Smooth muscle cell (in vitro differentiated cells): ENCODE results near the gene EGR2. TPM values are rescaled to one million over a fixed set of nuclear protein-coding genes. Genes with fewer than 3 reads are reported as not detected.

Experiments
- DNase-seq: peaks from one replicate; lab custom pipeline; 2025; ENCODE audit not compliant: unreplicated experiment; lab: John Stamatoyannopoulos, UW
- H2AFZ ChIP-seq: fragments of 200-600 bp; sonication (generic); 2 replicates; pipeline ENCODE4 v1.6.0; 2016; ENCODE audit warnings: antibody characterized with exemption, low read depth, mild to moderate bottlenecking
- H3F3A ChIP-seq: fragments of 200-600 bp; sonication (generic); 2 replicates; pipeline ENCODE4 v1.6.0; 2017; ENCODE audit warnings: antibody characterized with exemption, low read depth
- H3K27ac ChIP-seq: fragments of 200-600 bp; sonication (generic); 2 replicates; pipeline ENCODE4 v1.5.1; 2016; ENCODE audit warnings: low read depth, mild to moderate bottlenecking
- H3K27me3 ChIP-seq: fragments of 200-600 bp; sonication (generic); 2 replicates; pipeline ENCODE4 v1.6.1; 2016; ENCODE audit warnings: low read depth, mild to moderate bottlenecking
- H3K36me3 ChIP-seq: fragments of 200-600 bp; sonication (generic); 2 replicates; pipeline ENCODE4 v1.5.1; 2016; ENCODE audit warnings: low read depth
- H3K4me1 ChIP-seq: fragments of 200-600 bp; sonication (generic); 2 replicates; pipeline ENCODE4 v1.5.1; 2016; ENCODE audit warnings: low read depth
- H3K4me2 ChIP-seq: fragments of 200-600 bp; sonication (generic); 2 replicates; pipeline ENCODE4 v1.6.0; 2016; ENCODE audit warnings: mild to moderate bottlenecking
- H3K4me3 ChIP-seq: fragments of 200-600 bp; sonication (generic); 2 replicates; pipeline ENCODE4 v1.5.1; 2016; ENCODE audit warnings: mild to moderate bottlenecking
- H3K79me2 ChIP-seq: fragments of 200-600 bp; sonication (generic); 2 replicates; pipeline ENCODE4 v1.6.0; 2016; ENCODE audit warnings: low read depth, mild to moderate bottlenecking
- H3K9ac ChIP-seq: fragments of 200-600 bp; sonication (generic); 2 replicates; pipeline ENCODE4 v1.6.0; 2016; ENCODE audit warnings: low read depth
- H3K9me3 ChIP-seq: fragments of 200-600 bp; sonication (generic); replicated peaks from 2 replicates; pipeline ENCODE4 v1.5.1; 2016; ENCODE audit warnings: low read depth
- H4K20me1 ChIP-seq: fragments of 200-600 bp; sonication (generic); 2 replicates; pipeline ENCODE4 v1.6.0; 2016; ENCODE audit warnings: low read depth
- WGBS: methylation state at CpG from one replicate; pipeline ENCODE4 v1.1.7; 2016; ENCODE audit warnings: low lambda C conversion rate; 5-methylcytosine and 5-hydroxymethylcytosine counted together
- polyA plus RNA-seq: library from polyadenylated mRNA; unstranded; fragments of >200 nt; fragmentation: Nextera tagmentation; extraction: Ambion mirVana; gene quantifications from 2 replicates; pipeline ENCODE4 v1.2.1, GENCODE V29; 2016
- total RNA-seq: library from RNA; depleted of rRNA; stranded (reverse); fragments of >200 nt; gene quantifications from 2 replicates; pipeline ENCODE4 v1.2.3, GENCODE V29; 2014
- TF ChIP-seq, protein P1 (sequence below): fragments of 200-600 bp; sonication (generic); IDR thresholded peaks from 2 replicates; pipeline ENCODE4 v1.5.1; 2017; ENCODE audit warnings: borderline replicate concordance, mild to moderate bottlenecking, antibody characterized with exemption; ENCODE audit not compliant: insufficient read depth, poor library complexity, severe bottlenecking

The EGR2 gene
- total and polyA plus RNA-seq, 2 experiments from 2014 or later, result 209 to 433 TPM

DNA sequence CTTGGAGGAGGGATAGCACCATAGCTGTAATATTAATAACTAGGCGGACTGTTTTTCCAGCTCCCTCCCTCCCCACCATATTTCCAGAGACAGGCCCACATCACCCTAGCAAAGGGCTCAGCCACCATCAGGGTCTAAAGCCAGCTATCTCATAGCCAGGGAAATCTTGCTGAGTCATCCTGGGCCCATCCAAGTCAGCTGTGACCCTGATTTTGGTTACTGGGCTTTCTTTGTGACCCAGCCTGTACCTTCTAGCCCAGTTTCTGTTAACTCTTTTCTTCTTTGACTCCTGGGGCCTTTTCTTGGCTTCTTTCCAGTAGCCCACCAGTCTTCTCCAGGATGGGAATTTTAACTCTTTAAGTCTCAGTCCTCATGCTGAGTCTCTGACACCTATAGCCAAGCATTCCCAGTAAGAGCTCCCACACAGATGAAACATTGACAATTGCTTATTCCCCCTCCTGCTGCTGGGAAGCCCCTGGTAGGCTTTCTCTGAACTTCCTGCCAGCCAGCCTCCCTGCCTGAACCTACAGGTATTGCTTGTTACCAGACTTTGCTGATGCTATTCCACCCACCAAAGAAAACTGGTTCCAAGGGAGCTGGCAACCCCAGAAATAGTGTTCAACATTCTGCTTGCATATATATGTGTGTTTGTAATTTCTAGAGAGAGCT is 46.5 kb downstream of the EGR2 start:
- Histone ChIP-seq H3K9ac (no peak overlapping the region), H3K4me2 (no peak overlapping the region), H2AFZ (no peak overlapping the region), H3K79me2 (no peaks in the 10 kb centered on the region), H4K20me1 (no peaks in the 10 kb centered on the region), H3K9me3 (no peaks in the 10 kb centered on the region), H3K27ac (no peak overlapping the region), H3F3A (peaks cover 4% of the 10 kb centered on the region), H3K27me3 (no peaks in the 10 kb centered on the region), H3K36me3 (no peaks in the 10 kb centered on the region), H3K4me3 (no peak overlapping the region), H3K4me1 (peaks cover 6% of the 10 kb centered on the region)
- WGBS, result 90% methylated on average over 1 of the region's 1 CpG
- TF ChIP-seq, protein P1, sequence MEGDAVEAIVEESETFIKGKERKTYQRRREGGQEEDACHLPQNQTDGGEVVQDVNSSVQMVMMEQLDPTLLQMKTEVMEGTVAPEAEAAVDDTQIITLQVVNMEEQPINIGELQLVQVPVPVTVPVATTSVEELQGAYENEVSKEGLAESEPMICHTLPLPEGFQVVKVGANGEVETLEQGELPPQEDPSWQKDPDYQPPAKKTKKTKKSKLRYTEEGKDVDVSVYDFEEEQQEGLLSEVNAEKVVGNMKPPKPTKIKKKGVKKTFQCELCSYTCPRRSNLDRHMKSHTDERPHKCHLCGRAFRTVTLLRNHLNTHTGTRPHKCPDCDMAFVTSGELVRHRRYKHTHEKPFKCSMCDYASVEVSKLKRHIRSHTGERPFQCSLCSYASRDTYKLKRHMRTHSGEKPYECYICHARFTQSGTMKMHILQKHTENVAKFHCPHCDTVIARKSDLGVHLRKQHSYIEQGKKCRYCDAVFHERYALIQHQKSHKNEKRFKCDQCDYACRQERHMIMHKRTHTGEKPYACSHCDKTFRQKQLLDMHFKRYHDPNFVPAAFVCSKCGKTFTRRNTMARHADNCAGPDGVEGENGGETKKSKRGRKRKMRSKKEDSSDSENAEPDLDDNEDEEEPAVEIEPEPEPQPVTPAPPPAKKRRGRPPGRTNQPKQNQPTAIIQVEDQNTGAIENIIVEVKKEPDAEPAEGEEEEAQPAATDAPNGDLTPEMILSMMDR, result no peak
- DNase-seq, result no peak

DNA sequence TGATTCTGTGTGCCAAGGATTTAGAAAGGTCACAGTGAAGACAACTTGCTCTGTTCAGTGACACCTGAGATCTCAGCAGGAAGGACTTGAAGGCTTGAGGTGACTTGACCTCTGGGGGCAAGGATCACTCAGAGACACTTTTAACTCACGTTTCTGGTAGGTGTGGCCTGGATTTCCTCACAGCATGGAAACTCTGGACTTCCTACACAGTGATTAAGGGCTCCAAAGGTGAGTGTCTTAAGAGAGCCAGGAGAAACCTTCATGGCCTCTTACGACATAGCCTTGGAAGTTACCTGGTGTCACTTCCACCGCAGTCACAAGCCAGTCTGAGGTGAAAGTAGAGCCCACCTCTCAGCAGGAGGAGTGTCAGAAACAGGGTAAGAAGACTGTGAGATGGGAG is 49.8 kb downstream of the EGR2 start:
- H3K9me3 ChIP-seq, result no peaks in the 10 kb centered on the region
- no peak overlapping the region for H3K27ac ChIP-seq
- no peak overlapping the region for H3K4me3 ChIP-seq
- H3K27me3 ChIP-seq, result no peaks in the 10 kb centered on the region
- H3K9ac ChIP-seq, result no peak overlapping the region
- WGBS, result 80% methylated on average over 3 of the region's 3 CpGs
- no peaks in the 10 kb centered on the region for H3F3A ChIP-seq
- no peak for DNase-seq
- H3K4me1 ChIP-seq, result no peaks in the 10 kb centered on the region
- H2AFZ ChIP-seq, result no peak overlapping the region
- H3K36me3 ChIP-seq, result no peaks in the 10 kb centered on the region
- no peaks in the 10 kb centered on the region for H3K79me2 ChIP-seq
- no peak overlapping the region for H3K4me2 ChIP-seq
- no peaks in the 10 kb centered on the region for H4K20me1 ChIP-seq
- TF ChIP-seq, protein P1, result no peak

DNA sequence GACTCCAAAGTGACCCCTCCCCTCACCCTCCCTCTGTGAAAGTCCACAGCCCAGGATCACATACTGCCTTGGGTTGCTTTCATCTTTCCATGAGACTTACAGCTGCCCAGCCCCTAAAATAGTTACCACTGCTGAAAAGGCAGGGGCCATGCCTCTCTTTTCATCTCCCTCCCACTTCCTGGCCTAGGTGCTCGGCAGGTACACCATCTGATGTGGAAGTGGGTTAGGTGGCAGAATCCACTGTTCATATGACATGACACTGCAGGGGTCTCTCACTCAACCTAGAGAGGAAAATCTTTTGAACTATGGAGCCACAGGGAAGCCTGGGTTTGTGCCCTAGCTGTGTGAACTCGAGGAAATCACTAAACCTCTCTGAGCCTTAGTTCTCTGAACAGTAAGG is 50.4 kb downstream of the EGR2 start:
- Histone ChIP-seq H3K9me3 (no peaks in the 10 kb centered on the region), H3K4me2 (no peak overlapping the region), H3F3A (no peaks in the 10 kb centered on the region), H3K27me3 (no peaks in the 10 kb centered on the region), H3K36me3 (no peaks in the 10 kb centered on the region), H2AFZ (no peak overlapping the region), H3K27ac (no peak overlapping the region), H4K20me1 (no peaks in the 10 kb centered on the region), H3K79me2 (no peaks in the 10 kb centered on the region), H3K4me1 (no peaks in the 10 kb centered on the region), H3K4me3 (no peak overlapping the region), H3K9ac (no peak overlapping the region)
- TF ChIP-seq, protein P1, result no peak
- 87% methylated on average over 2 of the region's 2 CpGs for WGBS
- no peak for DNase-seq

DNA sequence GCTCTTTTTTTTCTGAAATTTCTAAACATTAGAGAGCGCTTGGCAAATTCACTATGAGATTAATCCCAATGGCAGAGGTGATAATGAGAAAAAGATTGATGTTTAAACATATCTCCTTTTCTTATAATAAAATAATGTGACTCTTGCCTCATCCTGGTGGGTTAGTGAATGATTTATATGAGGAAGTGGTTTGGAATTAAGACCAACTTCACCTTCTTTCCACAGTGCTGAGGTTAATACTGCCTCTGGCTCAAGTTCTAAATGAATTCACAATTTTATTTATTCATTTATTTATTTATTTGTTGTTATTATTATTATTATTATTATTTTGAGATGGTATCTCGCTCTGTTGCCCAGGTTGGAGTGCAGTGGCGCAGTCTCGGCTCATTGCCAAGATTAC is 52.2 kb downstream of the EGR2 start:
- no peaks in the 10 kb centered on the region for H3K27me3 ChIP-seq
- no peaks in the 10 kb centered on the region for H3K4me1 ChIP-seq
- no peaks in the 10 kb centered on the region for H4K20me1 ChIP-seq
- no peak overlapping the region for H3K4me2 ChIP-seq
- TF ChIP-seq, protein P1, result no peak
- DNase-seq, result no peak
- WGBS, result over 99% methylated on average over 4 of the region's 4 CpGs
- no peak overlapping the region for H3K27ac ChIP-seq
- H3K9me3 ChIP-seq, result no peaks in the 10 kb centered on the region
- H3F3A ChIP-seq, result no peaks in the 10 kb centered on the region
- H3K36me3 ChIP-seq, result no peaks in the 10 kb centered on the region
- H3K4me3 ChIP-seq, result no peak overlapping the region
- no peak overlapping the region for H3K9ac ChIP-seq
- no peak overlapping the region for H2AFZ ChIP-seq
- H3K79me2 ChIP-seq, result no peaks in the 10 kb centered on the region
